Activated naive CD4-positive, alpha-beta T cell treated with anti-CD3 and anti-CD28 coated beads, Interleukin-2, amount 10 ng/mL, durations not matched to agents 7 days and 5 days (primary cell): ENCODE data around the gene TUBA1B.

Experiments
- CTCF ChIA-PET: fragments of 350-600 bp; sonication (Branson Sonifier 250); formaldehyde crosslinking; loops from one replicate; lab custom pipeline; 2021; ENCODE audit warnings: antibody characterized with exemption; lab: Charles Lee
- DNase-seq: peaks from one replicate; pipeline ENCODE4 v3.0.0-alpha.2; 2020
- H3K27ac Mint-ChIP-seq: one replicate; pipeline ENCODE4 v1.8.0; 2021; ENCODE audit warnings: mild to moderate bottlenecking, moderate library complexity, mixed read lengths
- H3K27me3 Mint-ChIP-seq: one replicate; pipeline ENCODE4 v1.8.0; 2021; ENCODE audit warnings: mild to moderate bottlenecking, mixed read lengths
- H3K36me3 Mint-ChIP-seq: one replicate; pipeline ENCODE4 v1.8.0; 2021; ENCODE audit warnings: mixed read lengths
- H3K4me1 Mint-ChIP-seq: one replicate; pipeline ENCODE4 v1.8.0; 2021; ENCODE audit warnings: mixed read lengths
- H3K4me3 Mint-ChIP-seq: one replicate; pipeline ENCODE4 v1.8.0; 2021; ENCODE audit warnings: mild to moderate bottlenecking, moderate library complexity, mixed read lengths
- H3K9me3 Mint-ChIP-seq: one replicate; pipeline ENCODE4 v1.8.0; 2021; ENCODE audit warnings: mixed read lengths

The TUBA1B gene

DNA sequence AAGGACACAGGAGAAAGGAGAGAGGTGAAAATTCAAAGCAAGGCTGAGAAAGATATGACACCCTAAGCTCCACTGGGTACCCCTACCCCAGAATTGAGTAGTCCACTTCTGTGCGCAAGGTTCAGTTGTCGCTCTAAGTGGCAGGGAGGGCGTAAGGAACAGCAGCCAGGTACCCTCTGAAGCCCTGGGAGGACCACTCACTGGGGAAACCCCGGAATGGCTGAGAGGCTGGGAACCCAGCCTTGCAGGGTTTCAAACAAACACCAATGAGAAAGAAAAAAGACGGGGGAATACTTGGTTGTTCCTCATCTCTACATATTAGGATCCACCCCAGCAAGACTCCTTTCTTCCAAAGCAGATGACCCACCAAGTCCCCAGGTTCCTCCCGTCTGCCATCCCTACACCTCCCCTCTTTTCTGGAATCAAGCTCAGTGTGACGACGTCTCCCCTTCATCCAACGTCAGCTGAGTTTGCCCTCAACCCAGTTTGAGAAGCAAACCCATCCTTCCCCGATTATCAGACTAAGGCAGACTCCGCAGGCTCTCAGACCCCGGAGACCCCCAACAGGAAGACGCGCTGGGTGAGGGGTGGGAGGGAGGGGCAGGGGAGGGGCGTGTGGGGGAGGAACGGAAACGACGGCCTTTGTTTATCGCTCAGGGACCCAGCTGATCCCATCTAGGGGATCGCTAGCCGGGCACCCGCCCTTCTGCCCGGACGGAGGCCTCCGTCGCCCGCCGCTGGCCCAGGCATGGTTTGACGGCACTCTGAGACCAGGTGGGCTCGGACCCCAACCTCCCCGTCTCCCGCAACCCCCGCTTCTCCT, 21.3 kb downstream of the TUBA1B start:
- peak; percentile 56 for DNase-seq
- no peaks in the 10 kb centered on the region for H3K9me3 Mint-ChIP-seq
- H3K27ac Mint-ChIP-seq, result peak overlapping the region; percentile 94

GRCh38 chr12:49108958-49109404, 22.2 kb downstream of the TUBA1B start:
- H3K27ac Mint-ChIP-seq, result peak overlapping the region; percentile 94
- H3K27me3 Mint-ChIP-seq, result peaks cover 4% of the 10 kb centered on the region
- no peaks in the 10 kb centered on the region for H3K9me3 Mint-ChIP-seq
- peaks cover 13% of the 10 kb centered on the region for H3K36me3 Mint-ChIP-seq
- peak overlapping the region; percentile 94 for H3K4me3 Mint-ChIP-seq
- H3K4me1 Mint-ChIP-seq, result peaks cover 28% of the 10 kb centered on the region
- CTCF ChIA-PET, result interaction anchor here (0.6 to 4.3 kb wide), 7 partner anchors 11 to 121 kb away, joined by 3 to 38 read pairs (median 3); no protein-coding TSS in a partner anchor
- no peak for DNase-seq

More for the DNA sequence above, 21.3 kb downstream of the TUBA1B start:
- Mint-ChIP-seq H3K4me3 (peak overlapping the region; percentile 94), H3K27me3 (peaks cover 12% of the 10 kb centered on the region), H3K4me1 (peaks cover 28% of the 10 kb centered on the region), H3K36me3 (peaks cover 13% of the 10 kb centered on the region)
- CTCF ChIA-PET, result interaction anchor here (0.9 to 4.3 kb wide), 8 partner anchors 10 to 45 kb away, joined by 3 to 38 read pairs (median 4); partner anchors contain the start of gene TUBA1B

GRCh38 chr12:49105504-49106084, 25.6 kb downstream of the TUBA1B start:
- H3K27ac Mint-ChIP-seq, result no peak overlapping the region
- no peak overlapping the region for H3K4me3 Mint-ChIP-seq
- no peaks in the 10 kb centered on the region for H3K27me3 Mint-ChIP-seq
- CTCF ChIA-PET, result interaction anchor here (0.9 to 3.3 kb wide), 9 partner anchors 7 to 109 kb away, joined by 3 to 15 read pairs (median 5); partner anchors contain the start of gene DHH
- peaks cover 31% of the 10 kb centered on the region for H3K36me3 Mint-ChIP-seq
- no peaks in the 10 kb centered on the region for H3K9me3 Mint-ChIP-seq
- peaks cover 19% of the 10 kb centered on the region for H3K4me1 Mint-ChIP-seq
- no peak for DNase-seq

GRCh38 chr12:49104822-49105221, 26.4 kb downstream of the TUBA1B start:
- Mint-ChIP-seq H3K9me3 (no peaks in the 10 kb centered on the region), H3K36me3 (peaks cover 34% of the 10 kb centered on the region), H3K4me3 (no peak overlapping the region), H3K27ac (no peak overlapping the region), H3K4me1 (peaks cover 17% of the 10 kb centered on the region), H3K27me3 (no peaks in the 10 kb centered on the region)
- CTCF ChIA-PET, result interaction anchor here (0.9 to 3.3 kb wide), 8 partner anchors 10 to 108 kb away, joined by 3 to 15 read pairs (median 5); partner anchors contain the start of gene DHH
- DNase-seq, result no peak

DNA sequence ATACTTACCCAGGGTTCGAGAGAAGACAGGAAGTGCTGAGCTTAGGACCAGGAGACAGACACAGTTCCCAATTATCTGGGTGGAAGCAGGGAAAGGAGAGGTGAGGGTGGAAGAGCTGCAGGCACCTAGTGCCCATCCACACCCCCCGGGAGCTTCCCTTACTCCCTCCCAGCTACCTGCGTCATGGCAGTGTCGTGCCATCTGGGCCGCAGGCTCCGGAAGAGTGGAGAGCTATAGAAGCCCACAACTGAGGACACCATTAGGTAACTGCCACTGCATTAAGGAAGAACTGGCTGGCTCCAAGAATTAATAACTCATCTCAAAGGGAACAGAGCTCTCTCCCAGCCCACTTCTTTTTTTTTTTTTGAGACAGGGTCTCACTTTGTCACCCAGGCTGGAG, 30.8 kb downstream of the TUBA1B start:
- peaks cover 9% of the 10 kb centered on the region for H3K27me3 Mint-ChIP-seq
- no peak for DNase-seq
- H3K4me1 Mint-ChIP-seq, result no peaks in the 10 kb centered on the region
- H3K36me3 Mint-ChIP-seq, result peaks cover 48% of the 10 kb centered on the region
- no peak overlapping the region for H3K4me3 Mint-ChIP-seq
- no peak overlapping the region for H3K27ac Mint-ChIP-seq
- H3K9me3 Mint-ChIP-seq, result no peaks in the 10 kb centered on the region
- CTCF ChIA-PET, result interaction anchor here (0.7 to 12.0 kb wide), 9 partner anchors 7 to 112 kb away, joined by 3 to 174 read pairs (median 6); partner anchors contain the start of genes LMBR1L and TUBA1B

DNA sequence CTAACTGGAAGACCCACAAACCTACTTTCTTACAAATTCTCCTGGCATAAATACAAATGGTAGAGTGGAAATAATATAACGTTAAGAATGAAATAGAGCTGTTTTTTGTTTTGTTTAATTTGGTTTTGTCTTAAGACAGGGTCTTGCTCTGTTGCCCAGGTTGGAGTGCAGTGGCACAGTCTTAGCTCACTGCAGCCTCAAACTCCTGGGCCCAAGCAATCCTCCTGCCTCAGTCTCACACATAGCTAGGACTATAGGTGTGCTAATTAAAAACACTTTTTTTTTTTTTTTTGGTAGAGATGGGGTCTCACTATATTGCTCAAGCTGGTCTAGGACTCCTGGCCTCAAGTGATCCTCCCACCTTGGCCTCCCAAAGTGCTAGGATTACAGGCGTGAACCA, 32.5 kb downstream of the TUBA1B start:
- Mint-ChIP-seq H3K27ac (no peak overlapping the region), H3K27me3 (peaks cover 25% of the 10 kb centered on the region), H3K36me3 (peaks cover 51% of the 10 kb centered on the region), H3K4me3 (no peak overlapping the region), H3K4me1 (peaks cover 12% of the 10 kb centered on the region), H3K9me3 (no peaks in the 10 kb centered on the region)
- CTCF ChIA-PET, result interaction anchor here (0.6 to 12.0 kb wide), 23 partner anchors 8 to 1027 kb away, joined by 3 to 174 read pairs (median 4); partner anchors contain the start of genes LMBR1L and RHEBL1
- no peak for DNase-seq

GRCh38 chr12:49098035-49098451, 33.2 kb downstream of the TUBA1B start:
- CTCF ChIA-PET, result interaction anchor here (0.6 to 12.0 kb wide), 23 partner anchors 8 to 1026 kb away, joined by 3 to 174 read pairs (median 4); partner anchors contain the start of genes LMBR1L and RHEBL1
- H3K36me3 Mint-ChIP-seq, result peaks cover 50% of the 10 kb centered on the region
- H3K4me1 Mint-ChIP-seq, result peaks cover 18% of the 10 kb centered on the region
- DNase-seq, result peak; percentile 74
- H3K4me3 Mint-ChIP-seq, result no peak overlapping the region
- H3K9me3 Mint-ChIP-seq, result no peaks in the 10 kb centered on the region
- peaks cover 32% of the 10 kb centered on the region for H3K27me3 Mint-ChIP-seq
- H3K27ac Mint-ChIP-seq, result no peak overlapping the region

- Mint-ChIP-seq H3K27ac (no peak overlapping the region), H3K9me3 (no peaks in the 10 kb centered on the region), H3K4me1 (peaks cover 23% of the 10 kb centered on the region), H3K36me3 (peaks cover 49% of the 10 kb centered on the region), H3K4me3 (no peak overlapping the region), H3K27me3 (peaks cover 39% of the 10 kb centered on the region)
- no peak for DNase-seq
- CTCF ChIA-PET, result interaction anchor here (0.6 to 12.0 kb wide), 9 partner anchors 9 to 54 kb away, joined by 3 to 174 read pairs (median 9); partner anchors contain the start of genes LMBR1L and RHEBL1
These were observed 33.8 kb downstream of the TUBA1B start for GRCh38 chr12:49097381-49097780.

GRCh38 chr12:49094975-49095365, 36.2 kb downstream of the TUBA1B start:
- no peaks in the 10 kb centered on the region for H3K9me3 Mint-ChIP-seq
- no peak for DNase-seq
- H3K27ac Mint-ChIP-seq, result no peak overlapping the region
- H3K4me1 Mint-ChIP-seq, result peaks cover 45% of the 10 kb centered on the region
- H3K27me3 Mint-ChIP-seq, result peaks cover 63% of the 10 kb centered on the region
- CTCF ChIA-PET, result interaction anchor here (1.0 to 12.0 kb wide), 4 partner anchors 10 to 29 kb away, joined by 3 to 174 read pairs (median 24); partner anchors contain the start of gene LMBR1L
- H3K36me3 Mint-ChIP-seq, result peaks cover 33% of the 10 kb centered on the region
- H3K4me3 Mint-ChIP-seq, result no peak overlapping the region

DNA sequence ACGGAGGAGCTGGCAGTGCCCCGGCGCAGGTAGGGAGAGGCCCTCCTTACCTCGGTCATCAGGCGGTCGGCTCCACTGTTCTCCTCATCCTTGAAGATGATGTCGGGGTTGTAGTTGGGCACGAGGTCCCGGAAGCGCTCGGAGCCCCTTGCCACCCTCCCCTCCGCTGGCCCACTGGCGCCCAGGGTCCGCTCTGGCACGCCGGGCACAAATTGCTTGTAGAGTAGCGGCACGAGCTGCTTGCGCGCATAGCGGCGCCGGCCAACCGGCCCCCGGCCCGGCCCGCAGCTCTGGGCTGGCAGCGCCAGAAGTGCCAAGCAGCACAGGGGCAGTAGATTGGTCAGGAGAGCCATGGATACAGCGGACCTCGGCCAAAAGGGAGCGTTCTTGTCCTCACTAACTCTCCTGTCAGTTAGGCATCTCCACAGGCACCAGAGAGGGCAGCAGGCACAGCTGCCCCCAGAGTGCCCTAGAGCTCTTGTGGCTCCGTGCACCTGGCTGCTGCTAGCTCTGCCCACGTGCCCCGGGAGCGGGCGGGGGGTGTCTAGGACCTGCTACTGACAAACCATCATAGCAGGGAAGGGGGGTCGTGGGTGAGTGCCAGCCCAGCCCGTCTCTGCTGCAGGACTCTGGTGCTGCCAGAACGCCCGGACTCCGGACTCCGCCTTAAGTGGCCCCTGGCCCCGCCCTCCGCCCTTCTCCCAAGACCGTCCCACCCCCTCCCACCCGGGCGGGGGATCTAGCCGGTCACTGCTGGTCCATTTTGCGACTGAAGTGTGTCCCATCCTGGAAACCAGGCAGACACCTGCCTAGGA, 36.8 kb downstream of the TUBA1B start, which contains the start of gene DHH:
Gene DHH, minus strand, starts transcription at position 642 of the 815 bp plus-strand sequence. Its CDS starts 289 bp downstream, at position 353.
- Mint-ChIP-seq H3K27me3 (peaks cover 69% of the 10 kb centered on the region), H3K36me3 (peaks cover 29% of the 10 kb centered on the region), H3K27ac (no peak within 1 kb of the TSS), H3K9me3 (no peaks in the 10 kb centered on the region), H3K4me1 (peaks cover 49% of the 10 kb centered on the region), H3K4me3 (peak within 1 kb of the TSS; percentile 10)
- DNase-seq, result no peak
- CTCF ChIA-PET, result interaction anchor here (0.6 to 12.0 kb wide), 9 partner anchors 7 to 51 kb away, joined by 3 to 174 read pairs (median 4); partner anchors contain the start of genes LMBR1L and TUBA1B

DNA sequence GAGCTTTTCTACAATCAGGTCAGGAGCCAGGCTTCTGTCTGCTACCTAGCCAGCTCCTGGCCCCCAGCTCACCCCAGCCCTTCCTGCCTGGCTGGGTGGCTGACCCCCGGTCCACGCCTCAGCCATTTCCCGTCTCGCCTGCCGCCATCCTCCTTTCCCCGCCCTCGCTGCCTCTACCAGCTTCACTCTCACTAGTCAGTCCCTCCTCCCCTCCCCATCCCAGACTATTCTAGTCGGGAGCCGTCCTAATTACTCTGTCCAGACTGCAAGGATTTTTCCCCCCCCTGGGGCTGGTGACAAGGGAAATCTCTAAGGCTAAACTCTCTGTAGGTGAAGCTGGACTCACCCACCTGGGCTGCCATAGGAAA, 37.4 kb downstream of the TUBA1B start:
- H3K27me3 Mint-ChIP-seq, result peaks cover 75% of the 10 kb centered on the region
- H3K27ac Mint-ChIP-seq, result no peak overlapping the region
- H3K4me3 Mint-ChIP-seq, result peak overlapping the region; percentile 10
- peaks cover 29% of the 10 kb centered on the region for H3K36me3 Mint-ChIP-seq
- H3K9me3 Mint-ChIP-seq, result no peaks in the 10 kb centered on the region
- no peak for DNase-seq
- peaks cover 54% of the 10 kb centered on the region for H3K4me1 Mint-ChIP-seq
- CTCF ChIA-PET, result interaction anchor here (0.6 to 12.0 kb wide), 11 partner anchors 8 to 190 kb away, joined by 3 to 174 read pairs (median 4); partner anchors contain the start of genes LMBR1L and TUBA1B

- Mint-ChIP-seq H3K27ac (no peak overlapping the region), H3K27me3 (peaks cover 83% of the 10 kb centered on the region), H3K36me3 (peaks cover 22% of the 10 kb centered on the region), H3K4me3 (no peak overlapping the region), H3K9me3 (no peaks in the 10 kb centered on the region), H3K4me1 (peaks cover 63% of the 10 kb centered on the region)
- CTCF ChIA-PET, result interaction anchor here (0.6 to 12.0 kb wide), 15 partner anchors 9 to 189 kb away, joined by 3 to 174 read pairs (median 7); partner anchors contain the start of genes RHEBL1 and TUBA1B
- DNase-seq, result no peak
These were observed 38.3 kb downstream of the TUBA1B start for GRCh38 chr12:49092816-49093406.
